Stimulated activated CD4-positive, alpha-beta T cell treated with anti-CD3 and anti-CD28 coated beads, Interleukin-12 subunit alpha, Interleukin-12 subunit beta, amount 100 ng/mL, for 4 hours (primary cell): ENCODE results near the gene PALM2AKAP2.
"Not testable (repeated sequence)": the region's sequence is repeated elsewhere in the genome, so short reads cannot be mapped to it uniquely, and the experiment has no call there.

Experiments
- DNase-seq: peaks from one replicate; pipeline ENCODE4 v3.0.0-alpha.2; 2020

Gene PALM2AKAP2

DNA sequence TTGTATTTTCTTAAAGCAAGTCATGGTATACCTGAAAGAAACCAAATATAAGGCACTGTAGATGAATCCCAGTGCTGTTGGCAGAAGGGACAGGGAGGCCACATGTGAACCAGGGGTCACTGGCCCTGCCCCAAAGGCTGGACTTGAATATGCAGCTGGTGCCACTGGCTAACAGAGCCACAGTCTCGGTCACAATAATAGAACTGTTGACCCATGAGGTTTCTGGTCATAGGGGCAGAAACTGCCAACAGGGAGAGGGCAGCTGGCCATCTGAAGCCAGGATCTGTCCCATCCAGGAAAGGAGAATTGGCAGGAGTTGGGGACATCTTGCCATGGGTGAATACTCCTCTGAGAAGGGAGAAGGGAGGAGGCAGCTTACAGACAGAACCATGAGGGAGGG lies 31.9 kb downstream of the PALM2AKAP2 start:
- DNase-seq: no peak

DNA sequence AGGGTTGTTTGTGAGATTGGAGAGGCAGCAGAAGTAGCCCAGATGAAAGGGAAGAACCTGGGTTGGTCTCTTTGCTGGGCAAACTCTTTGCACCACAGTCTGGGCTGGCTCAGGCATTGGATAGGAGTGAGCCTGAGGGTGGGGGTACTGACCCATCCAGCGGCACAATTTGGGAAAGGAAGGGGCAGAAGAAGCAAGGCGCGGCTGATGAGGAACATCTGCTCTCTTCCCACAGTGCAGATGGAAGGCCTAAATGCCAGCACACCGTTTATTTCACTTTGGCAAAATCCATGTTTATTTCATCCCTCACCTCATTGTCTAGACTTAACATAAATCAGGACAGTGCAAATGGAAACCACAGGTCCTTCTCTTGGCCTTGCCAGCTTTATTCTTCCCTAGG lies 32.3 kb downstream of the PALM2AKAP2 start:
- DNase-seq: no peak

DNA sequence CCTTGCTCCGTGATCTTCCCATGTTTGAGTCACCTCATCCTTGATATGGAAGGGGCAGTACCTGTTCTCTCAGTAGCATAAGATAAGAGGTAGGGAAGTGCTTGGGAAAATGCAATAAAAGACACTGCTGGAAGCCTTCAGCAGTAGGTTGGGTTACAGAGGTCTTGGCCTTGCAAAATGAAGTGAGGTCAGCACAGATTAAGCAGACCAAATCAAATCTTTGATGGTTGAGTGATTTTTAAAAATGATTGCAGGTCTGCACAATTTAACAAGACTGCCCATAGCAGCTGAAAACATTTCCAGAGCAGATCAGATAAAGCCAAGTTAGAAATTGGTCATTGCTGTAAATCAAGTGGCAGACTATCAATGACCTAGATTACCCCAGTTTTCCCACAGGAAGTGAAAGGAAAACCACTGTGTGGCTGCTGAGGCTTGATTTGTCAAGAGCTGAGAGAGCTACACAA lies 32.9 kb downstream of the PALM2AKAP2 start:
- no peak for DNase-seq

DNA sequence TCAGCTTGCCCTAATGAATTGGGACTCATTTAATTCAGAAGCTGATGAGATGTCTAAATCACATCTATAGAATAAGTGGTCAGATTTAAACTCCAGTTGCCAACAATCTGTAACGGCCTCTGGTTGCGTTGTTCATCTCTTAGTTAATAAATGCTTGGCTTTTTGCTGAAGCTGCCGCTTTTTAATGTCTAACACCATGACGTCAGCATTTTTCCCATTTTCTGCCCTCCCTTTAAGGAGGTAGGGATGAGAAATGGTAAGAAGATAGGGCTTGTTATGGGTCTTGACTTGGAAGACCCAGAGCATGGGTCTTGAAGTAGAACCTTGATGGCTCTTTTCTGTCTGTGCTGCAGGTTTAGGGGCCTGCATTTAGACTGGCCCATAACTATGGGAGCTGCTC lies 33.3 kb downstream of the PALM2AKAP2 start:
- no peak for DNase-seq

DNA sequence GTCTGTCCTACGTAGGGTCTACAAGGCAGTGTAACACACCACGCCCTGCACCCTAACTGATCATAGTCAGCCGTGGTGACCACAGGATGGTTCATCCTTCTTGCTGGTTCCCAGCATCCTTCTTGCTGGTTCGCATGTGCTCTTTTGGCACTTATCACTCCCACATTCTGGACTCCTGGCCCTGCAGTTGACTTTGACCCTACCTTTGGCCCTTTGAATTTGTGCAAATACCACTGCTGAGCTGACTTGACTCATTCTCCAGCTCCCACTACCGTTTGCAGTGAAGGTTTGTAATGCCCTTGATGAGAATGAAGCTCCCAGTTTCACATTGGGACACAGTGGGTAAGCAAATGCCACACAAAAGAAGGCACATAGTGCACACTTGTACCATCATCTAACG lies 33.8 kb downstream of the PALM2AKAP2 start:
- no peak for DNase-seq

DNA sequence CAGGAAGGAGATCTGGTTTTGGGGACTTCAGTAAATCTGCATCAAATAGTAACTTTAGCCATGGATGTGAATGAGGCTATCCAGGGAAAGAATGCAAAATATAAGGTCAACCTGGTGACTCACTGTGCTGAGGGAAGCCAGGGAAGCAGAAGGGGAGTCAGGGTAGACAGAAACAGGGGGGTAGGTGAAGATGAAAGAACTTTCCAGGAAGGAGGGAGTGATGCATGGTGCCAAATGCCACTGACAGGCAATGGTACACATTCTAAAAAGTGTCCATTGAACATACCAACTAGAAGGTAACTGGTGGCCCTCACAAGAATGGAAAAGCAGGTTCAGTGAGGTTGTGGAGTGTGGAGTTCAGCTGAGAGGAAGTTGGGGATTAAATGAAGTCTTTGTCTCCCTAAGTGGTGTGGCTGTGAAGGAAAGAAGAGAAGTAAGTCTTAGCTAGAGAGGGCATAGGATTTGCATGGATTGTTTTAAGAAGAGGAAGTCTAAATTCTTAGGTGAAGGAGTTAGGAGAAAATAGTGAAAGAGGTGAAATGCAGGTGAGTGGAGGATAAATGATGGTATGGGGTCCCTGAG lies 35.5 kb downstream of the PALM2AKAP2 start:
- DNase-seq: no peak

DNA sequence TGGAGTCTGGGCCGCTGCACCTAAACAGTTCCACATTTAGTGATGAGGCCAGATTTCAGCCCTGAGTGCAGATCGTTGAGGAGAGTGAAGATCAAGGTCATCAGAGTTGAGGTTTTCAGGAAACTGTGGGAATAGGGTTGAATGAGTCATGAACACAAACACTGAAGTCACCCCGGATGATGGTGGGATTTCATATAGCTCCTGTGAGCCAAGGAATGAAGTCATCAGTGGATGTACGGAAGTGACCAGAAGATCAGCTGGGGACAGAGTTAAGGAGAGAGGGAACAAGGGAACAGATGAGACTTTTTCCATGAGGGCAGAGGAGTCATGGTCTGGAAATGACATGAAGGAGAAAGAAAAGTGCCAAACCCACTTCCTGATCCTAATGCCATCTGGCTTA lies 36.5 kb downstream of the PALM2AKAP2 start:
- no peak for DNase-seq

DNA sequence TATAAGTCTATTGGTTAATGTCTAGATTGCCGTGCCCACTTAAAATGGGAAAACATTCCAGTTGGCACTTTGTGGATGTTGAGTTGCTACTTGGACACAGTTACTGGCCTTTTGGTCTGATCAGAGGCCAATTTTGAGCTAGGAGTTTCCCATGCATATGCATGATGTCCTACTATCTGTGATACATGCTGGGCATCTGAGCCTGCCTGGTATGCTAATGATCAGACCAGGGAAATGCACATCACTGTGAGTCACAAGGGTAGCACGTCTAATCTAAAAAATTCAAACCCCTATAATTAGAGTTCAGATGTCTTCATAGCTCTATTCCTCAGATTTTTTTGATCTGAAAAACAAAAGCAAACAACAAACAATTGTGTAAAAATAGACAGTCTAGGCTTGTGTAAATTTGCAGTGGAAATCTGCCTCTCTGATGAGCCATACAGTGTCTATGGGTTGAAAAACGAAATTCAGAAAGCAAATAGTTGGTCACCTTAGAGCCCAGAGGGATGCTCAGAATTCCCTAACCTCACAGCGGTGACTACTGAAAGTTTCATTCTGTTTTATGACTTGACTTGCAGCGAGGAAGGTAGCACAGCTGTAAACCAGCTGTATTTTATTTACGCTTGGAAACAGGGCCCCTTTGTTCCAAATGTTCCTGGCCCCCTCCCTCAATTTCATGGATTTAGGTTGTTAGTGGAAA lies 37.3 kb downstream of the PALM2AKAP2 start:
- DNase-seq: no peak

DNA sequence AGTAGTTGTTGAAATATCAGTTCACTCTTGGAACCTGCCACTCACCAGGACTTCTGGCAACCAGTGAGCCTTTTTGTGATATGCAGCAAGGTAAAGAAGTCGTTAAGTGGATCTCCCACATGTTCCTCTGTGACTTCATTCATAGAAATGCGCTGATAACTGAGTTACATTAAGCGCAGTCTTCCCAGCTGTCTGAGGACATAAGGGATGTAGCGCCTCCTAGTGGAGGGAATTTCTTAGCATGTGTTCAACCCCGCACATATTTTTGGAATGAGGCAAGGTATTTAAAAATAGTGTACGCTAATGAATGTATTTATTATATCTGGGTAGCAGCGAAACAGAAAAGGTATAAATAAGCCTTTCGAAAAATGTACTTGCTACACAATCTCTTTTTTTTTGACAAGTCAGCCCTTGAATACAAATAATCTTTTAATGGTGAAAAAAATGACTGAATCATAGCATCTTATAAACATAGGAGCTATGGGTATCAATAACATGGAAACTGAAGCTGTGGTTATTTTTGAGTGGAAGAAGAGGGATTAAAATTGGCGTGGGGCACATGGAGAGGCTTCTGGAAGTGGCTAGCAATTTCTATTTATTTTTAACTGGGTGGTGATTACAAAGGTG lies 38.0 kb downstream of the PALM2AKAP2 start:
- no peak for DNase-seq

DNA sequence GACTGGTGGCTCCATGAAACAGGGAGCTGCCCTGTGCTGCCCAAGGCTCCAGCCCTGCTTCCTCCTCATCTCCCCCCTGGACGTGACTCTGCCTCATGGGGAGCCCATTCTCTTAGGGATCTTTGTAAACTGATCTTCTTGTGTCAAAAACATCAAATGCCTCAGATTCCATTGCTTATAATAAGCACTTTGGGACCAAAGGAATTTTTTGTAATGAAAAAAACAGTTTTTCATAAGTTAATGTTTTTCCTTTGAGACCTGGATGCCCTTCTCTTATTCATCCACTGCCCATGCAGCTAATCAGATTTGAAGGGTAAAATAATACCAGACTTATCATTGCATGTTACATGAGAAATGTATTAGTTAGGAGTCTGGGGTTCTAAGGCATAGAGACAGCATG lies 41.7 kb downstream of the PALM2AKAP2 start:
- DNase-seq: no peak

DNA sequence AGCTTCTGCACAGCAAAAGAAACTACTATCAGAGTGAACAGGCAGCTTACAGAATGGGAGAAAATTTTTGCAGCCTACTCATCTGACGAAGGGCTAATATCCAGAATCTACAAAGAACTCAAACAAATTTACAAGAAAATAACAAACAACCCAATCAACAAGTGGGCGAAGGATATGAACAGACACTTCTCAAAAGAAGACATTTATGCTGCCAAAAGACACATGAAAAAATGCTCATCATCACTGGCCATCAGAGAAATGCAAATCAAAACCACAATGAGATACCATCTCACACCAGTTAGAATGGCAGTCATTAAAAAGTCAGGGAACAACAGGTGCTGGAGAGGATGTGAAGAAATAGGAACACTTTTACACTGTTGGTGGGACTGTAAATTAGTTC lies 45.4 kb downstream of the PALM2AKAP2 start:
- DNase-seq: not testable (repeated sequence)

DNA sequence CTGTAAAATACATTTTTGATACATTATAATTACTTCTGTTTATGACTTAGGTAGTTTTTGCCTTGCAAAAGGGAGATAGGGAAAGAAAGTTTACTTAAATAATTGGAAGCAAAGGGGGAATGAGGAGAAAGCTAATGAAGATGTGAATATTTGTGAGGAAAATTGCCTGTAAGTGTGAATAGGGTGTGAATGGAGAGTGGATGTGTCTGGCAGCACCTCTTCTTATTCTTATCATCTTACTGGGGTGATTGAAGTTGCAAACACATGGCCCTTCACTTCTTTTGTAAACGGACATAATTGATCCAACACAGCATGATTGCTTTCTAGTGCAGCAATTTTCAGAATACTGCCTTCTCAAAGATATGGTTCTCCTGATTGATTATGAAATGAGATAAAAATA lies 46.6 kb downstream of the PALM2AKAP2 start:
- no peak for DNase-seq

DNA sequence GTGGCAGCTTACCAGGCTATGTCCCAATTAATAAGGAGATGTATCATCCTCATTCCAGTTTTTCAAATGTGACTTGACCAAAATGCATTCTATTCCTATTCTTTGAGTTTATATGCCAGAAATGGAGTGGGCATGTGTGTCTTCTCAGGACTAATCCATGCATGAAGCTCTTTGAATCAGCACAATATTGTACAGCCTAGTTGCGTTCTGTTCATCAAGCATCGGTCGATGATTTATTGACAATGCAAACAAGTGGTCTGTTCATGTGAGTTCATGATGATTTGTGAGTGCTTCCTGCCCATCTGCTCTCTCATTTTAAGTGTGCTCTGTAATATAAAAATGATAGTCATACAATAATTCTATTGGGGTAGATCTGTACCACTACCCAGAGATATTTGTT lies 48.3 kb downstream of the PALM2AKAP2 start:
- no peak for DNase-seq
